Frontal cortex (tissue), 1 donor: ENCODE results near the gene NOC4L. TPM values are rescaled to one million over a fixed set of nuclear protein-coding genes. Genes with fewer than 3 reads are reported as not detected.

ENCODE experiments used
- small RNA-seq: library from RNA; depleted of rRNA; stranded (forward); fragments of <200 nt; gene quantifications from one replicate; pipeline ENCODE3, GENCODE V24; 2014
- total RNA-seq: library from RNA; depleted of rRNA; stranded (reverse); fragments of >200 nt; gene quantifications from one replicate; pipeline ENCODE4 v1.2.3, GENCODE V29; 2014

The NOC4L gene
- total RNA-seq, 1 donor from 2014 or later: 9.0 TPM

Small RNA genes lying within 50 kb of the gene (small RNA-seq; reads per million reads assigned to genes)
- gene AC138466.3: not detected

Other genes starting within 250 kb of the NOC4L start
- gene ULK1, start 249.8 kb upstream of the NOC4L start, total RNA-seq: 7.3 TPM
- 3.3 TPM for gene PUS1, start 215.2 kb upstream of the NOC4L start, total RNA-seq
- 10.2 TPM for gene EP400, start 194.5 kb upstream of the NOC4L start, total RNA-seq
- 11.0 TPM for gene DDX51, start 138 bp upstream of the NOC4L start, total RNA-seq
- gene GALNT9, start 185.1 kb downstream of the NOC4L start, total RNA-seq: 4.9 TPM